Measurements from ENCODE around the gene MYO1D.

The MYO1D gene

GRCh38 chr17:32558326-32558955 is 318.5 kb downstream of the MYO1D start:
- DNase-seq (ENCODE audit: extremely low read depth, low read depth): no peak
- no peak overlapping the region for H3K4me3 ChIP-seq (replicated peaks; ENCODE audit: low read depth, low read length)
- TF ChIP-seq CTCF (IDR thresholded peaks at IDR 0.05; ENCODE audit: low read depth, low read length, missing control alignments): no peak

- no peak for DNase-seq (ENCODE audit: extremely low read depth, low read depth)
- no peak for TF ChIP-seq CTCF (IDR thresholded peaks at IDR 0.05; ENCODE audit: low read depth, low read length, missing control alignments)
- no peak overlapping the region for H3K4me3 ChIP-seq (replicated peaks; ENCODE audit: low read depth, low read length)
These were observed 321.2 kb downstream of the MYO1D start for GRCh38 chr17:32555611-32556310.

GRCh38 chr17:32553168-32553567 is 323.8 kb downstream of the MYO1D start:
- no peak for TF ChIP-seq CTCF (IDR thresholded peaks at IDR 0.05; ENCODE audit: low read depth, low read length, missing control alignments)
- DNase-seq (ENCODE audit: extremely low read depth, low read depth): no peak
- no peak overlapping the region for H3K4me3 ChIP-seq (replicated peaks; ENCODE audit: low read depth, low read length)

- TF ChIP-seq CTCF (IDR thresholded peaks at IDR 0.05; ENCODE audit: low read depth, low read length, missing control alignments): no peak
- H3K4me3 ChIP-seq (replicated peaks; ENCODE audit: low read depth, low read length): no peak overlapping the region
- DNase-seq (ENCODE audit: extremely low read depth, low read depth): no peak
These were observed 324.6 kb downstream of the MYO1D start for GRCh38 chr17:32552280-32552679.

- no peak overlapping the region for H3K4me3 ChIP-seq (replicated peaks; ENCODE audit: low read depth, low read length)
- no peak for TF ChIP-seq CTCF (IDR thresholded peaks at IDR 0.05; ENCODE audit: low read depth, low read length, missing control alignments)
- DNase-seq (ENCODE audit: extremely low read depth, low read depth): no peak
These were observed 325.6 kb downstream of the MYO1D start for GRCh38 chr17:32551186-32551955.

- no peak for TF ChIP-seq CTCF (IDR thresholded peaks at IDR 0.05; ENCODE audit: low read depth, low read length, missing control alignments)
- H3K4me3 ChIP-seq (replicated peaks; ENCODE audit: low read depth, low read length): no peak overlapping the region
- DNase-seq (ENCODE audit: extremely low read depth, low read depth): no peak
These were observed 327.4 kb downstream of the MYO1D start for GRCh38 chr17:32549559-32549958.
